GM10248 (cell line): ENCODE results near the gene HUNK.

Experiments
- CTCF ChIA-PET: fragments of 300-600 bp; sonication (Branson Sonifier 250); formaldehyde crosslinking; extraction: SDS; loops from one replicate; lab custom pipeline; 2021; ENCODE audit warnings: antibody characterized with exemption; lab: Yijun Ruan, JAX
- POLR2A ChIA-PET: fragments of 350-650 bp; sonication (Branson Sonifier 250); formaldehyde crosslinking; extraction: SDS; loops from one replicate; lab custom pipeline; 2020; ENCODE audit warnings: antibody characterized with exemption; lab: Yijun Ruan, JAX
- DNase-seq: peaks from one replicate; pipeline ENCODE4 v3.0.0; 2012; ENCODE audit errors: extremely low spot score
- CTCF ChIP-seq: IDR thresholded peaks from 2 replicates; pipeline ENCODE4 v1.5.1; 2012; ENCODE audit warnings: mild to moderate bottlenecking, low read depth; ENCODE audit errors: extremely low read depth, missing control alignments, control extremely low read depth

HUNK gene

GRCh38 chr21:31903896-31904295, 31.1 kb downstream of the HUNK start:
- DNase-seq = no peak
- ChIA-PET POLR2A (no interaction called here), CTCF (no interaction called here)
- no peak for TF ChIP-seq CTCF

- ChIA-PET POLR2A (no interaction called here), CTCF (no interaction called here)
- DNase-seq = no peak
- no peak for TF ChIP-seq CTCF
Observed at GRCh38 chr21:31905503-31906451, 33.0 kb downstream of the HUNK start.

- CTCF ChIA-PET = no interaction called here
- no peak for TF ChIP-seq CTCF
- DNase-seq = no peak
- POLR2A ChIA-PET = no interaction called here
Observed at GRCh38 chr21:31908106-31909031, 35.5 kb downstream of the HUNK start.

GRCh38 chr21:31909153-31910073, 36.6 kb downstream of the HUNK start:
- ChIA-PET CTCF (no interaction called here), POLR2A (no interaction called here)
- TF ChIP-seq CTCF = no peak
- DNase-seq = no peak

- TF ChIP-seq CTCF = no peak
- ChIA-PET CTCF (no interaction called here), POLR2A (no interaction called here)
- DNase-seq = no peak
Observed at GRCh38 chr21:31910074-31910470, 37.3 kb downstream of the HUNK start.
